Pancreas (tissue), 10 donors: ENCODE data around the gene CCR1. TPM values are rescaled to one million over a fixed set of nuclear protein-coding genes. Genes with fewer than 3 reads are reported as not detected.
A peak's percentile ranks its signal among the peaks of the same experiment; 100 is the strongest.
"Not testable (repeated sequence)": the region's sequence is repeated elsewhere in the genome, so short reads cannot be mapped to it uniquely, and the experiment has no call there.

Source experiments
- ATAC-seq, 4 donors: fragments of 200-7000 bp; cut with Tn5 transposase; one replicate each; pipeline versions ENCODE4 v1.8.0 to v1.9.1; 2020; ENCODE audit warnings: mild to moderate bottlenecking in 4 of 4, moderate library complexity in 4 of 4
- DNase-seq, 6 donors: peaks; one replicate each; pipeline ENCODE4 v3.0.0-alpha.2; 2020
- FAIRE-seq: peaks from 2 replicates; lab custom pipeline; 2012; peaks lifted over from hg19 to GRCh38; lab: Jason Lieb, UNC
- H3K27ac ChIP-seq, 4 donors: fragments of 200-600 bp; sonication (generic); 1 replicate in 3 of 4; 2 replicates in 1 of 4; pipeline versions ENCODE4 v1.5.0 to v1.8.0; 2020
- H3K27me3 ChIP-seq, 4 donors: fragments of 200-600 bp; one replicate each; pipeline ENCODE4 v1.8.0; 2021
- H3K36me3 ChIP-seq, 3 donors: fragments of 200-600 bp; sonication (generic) in 1 of 3; one replicate each; pipeline versions ENCODE4 v1.5.0 to v1.8.0; 2020 to 2021
- H3K4me1 ChIP-seq, 3 donors: fragments of 200-600 bp; one replicate each; pipeline ENCODE4 v1.8.0; 2021
- H3K4me3 ChIP-seq, 4 donors: fragments of 200-600 bp; sonication (generic) in 2 of 4; one replicate each; pipeline versions ENCODE4 v1.5.0 to v1.8.0; 2020 to 2021
- H3K9me3 ChIP-seq, 4 donors: fragments of 200-600 bp; one replicate each; pipeline ENCODE4 v1.8.0; 2021
- CTCF ChIP-seq, 4 donors: fragments of 200-600 bp; sonication (generic) in 3 of 4; IDR thresholded peaks; one replicate each; pipeline versions ENCODE4 v1.5.0 to v1.8.0; 2021; ENCODE audit warnings: antibody characterized with exemption in 4 of 4
- WGBS, 2 donors: extraction: QIAGEN DNeasy Blood & Tissue Kit; methylation state at CpG; one replicate each; pipeline ENCODE4 v1.1.7; 2013; 5-methylcytosine and 5-hydroxymethylcytosine counted together
- intact Hi-C, 3 donors: fragments of 100-400 bp; cut with DNase I; formaldehyde crosslinking; loops; one replicate each; pipeline versions ENCODE4 v1.11.1 to v1.14.2; 2022
- polyA plus RNA-seq, 2 donors: library from polyadenylated mRNA; stranded (reverse); fragments of 200-250 nt; gene quantifications; one replicate each; pipeline ENCODE4 v1.2.3, GENCODE V29; 2013
- total RNA-seq, 6 donors: library from RNA; stranded (reverse); fragmentation: NEBNext Ultra II Directional in 4 of 6; extraction: Animal tissue kit (Norgen Biotek cat#: 25700) in 4 of 6; gene quantifications; one replicate each; pipeline versions ENCODE4 v1.2.1 to v1.2.4, GENCODE V29; 2021 to 2023
- donor health status: healthy with polysubstance abuse.
- donor health status: DM: no; HTN: no; CAD: no; lungs with moderate emphysema.
- donor health status: DM: no; HTN: no; CAD: no.
- donor health status: control.
- donor health status: control.
- donor health status: Bipolar disorder and iron deficiency.
- donor health status: DM: yes; HTN: yes; CAD: no.
- donor health status: DM: no; HTN: no; CAD: no.
- donor health status: DM: no; HTN: no; CAD: no.
- donor health status: DM: yes; HTN: yes; CAD: no.

Gene CCR1
- total and polyA plus RNA-seq, 8 donors = 0.09 to 4.6 (median 1.00) TPM

GRCh38 chr3:46213201-46213600 is 5.1 kb upstream of the CCR1 start:
- 63% methylated on average over 4 of the region's 4 CpGs for WGBS, 2 donors

GRCh38 chr3:46212101-46212500 is 4.0 kb upstream of the CCR1 start:
- Histone ChIP-seq H3K4me1 (peaks cover 0 to 6% (median 5%) of the 10 kb centered on the region in 3 donors), H3K4me3 (no peak overlapping the region), H3K27me3 (no peaks in the 10 kb centered on the region), H3K36me3 (no peaks in the 10 kb centered on the region), H3K27ac (no peak overlapping the region), H3K9me3 (no peaks in the 10 kb centered on the region)
- no peak for ATAC-seq
- DNase-seq = no peak
- 73 to 77% methylated on average over 6 of the region's 6 CpGs for WGBS, 2 donors
- TF ChIP-seq CTCF (IDR thresholded peaks at IDR 0.05) = no peak
- FAIRE-seq = no peak
- intact Hi-C loops = no loop called here

More at GRCh38 chr3:46213201-46213600, 5.1 kb upstream of the CCR1 start:
- FAIRE-seq (no peak), ATAC-seq (peak in 1 of 4 donors; percentile 32), DNase-seq (no peak)
- Histone ChIP-seq H3K4me1 (peaks cover 0 to 6% (median 5%) of the 10 kb centered on the region in 3 donors), H3K36me3 (no peaks in the 10 kb centered on the region), H3K27ac (no peak overlapping the region), H3K27me3 (no peaks in the 10 kb centered on the region), H3K4me3 (no peak overlapping the region), H3K9me3 (no peaks in the 10 kb centered on the region)
- TF ChIP-seq CTCF (IDR thresholded peaks at IDR 0.05) = no peak
- intact Hi-C loops = no loop called here

GRCh38 chr3:46209746-46210470 is 1.8 kb upstream of the CCR1 start:
- ATAC-seq (peak in 1 of 4 donors; percentile 11), FAIRE-seq (no peak), DNase-seq (no peak)
- Histone ChIP-seq H3K36me3 (no peaks in the 10 kb centered on the region), H3K4me3 (no peak overlapping the region), H3K9me3 (no peaks in the 10 kb centered on the region), H3K4me1 (no peaks in the 10 kb centered on the region), H3K27me3 (no peaks in the 10 kb centered on the region), H3K27ac (no peak overlapping the region)
- TF ChIP-seq CTCF (IDR thresholded peaks at IDR 0.05) = no peak
- WGBS, 2 donors = 72 to 83% methylated on average over 3 of the region's 3 CpGs
- intact Hi-C loops = no loop called here

- intact Hi-C loops = no loop called here
- ATAC-seq (no peak), DNase-seq (no peak), FAIRE-seq (no peak)
- no peaks in the 10 kb centered on the region for H3K9me3 ChIP-seq
- 41 to 59% methylated on average over 2 of the region's 2 CpGs for WGBS, 2 donors
- no peaks in the 10 kb centered on the region for H3K4me1 ChIP-seq
- no peak overlapping the region for H3K4me3 ChIP-seq
- H3K27ac ChIP-seq = no peak overlapping the region
- H3K36me3 ChIP-seq = no peaks in the 10 kb centered on the region
- no peaks in the 10 kb centered on the region for H3K27me3 ChIP-seq
- TF ChIP-seq CTCF (IDR thresholded peaks at IDR 0.05) = no peak
Observed at GRCh38 chr3:46209053-46209452, 940 bp upstream of the CCR1 start.

GRCh38 chr3:46207514-46207913 is 599 bp downstream of the CCR1 start:
- Histone ChIP-seq H3K4me3 (peak overlapping the region in 1 of 4 donors; percentile 18), H3K27ac (peak overlapping the region in 1 of 4 donors; percentile 10)
- intact Hi-C loops, H3K9me3 ChIP-seq, ATAC-seq, H3K4me1 ChIP-seq, FAIRE-seq, DNase-seq, H3K27me3 ChIP-seq, H3K36me3 ChIP-seq: not testable (repeated sequence)
- WGBS, 2 donors = 87 to 94% methylated on average over 6 of the region's 6 CpGs
